NCI-H2171 (cell line): ENCODE results near the gene ADAM10.
"Not testable (repeated sequence)": the region's sequence is repeated elsewhere in the genome, so short reads cannot be mapped to it uniquely, and the experiment has no call there.

ENCODE experiments used
- DNase-seq: peaks from one replicate; lab custom pipeline; 2025; lab: John Stamatoyannopoulos, UW

Gene ADAM10

GRCh38 chr15:58606577-58607080 lies 142.9 kb downstream of the ADAM10 start:
- no peak for DNase-seq

- DNase-seq = no peak
These were observed 143.5 kb downstream of the ADAM10 start for GRCh38 chr15:58605931-58606530.

- no peak for DNase-seq
These were observed 145.0 kb downstream of the ADAM10 start for GRCh38 chr15:58604455-58604923.

- not testable (repeated sequence) for DNase-seq
These were observed 145.6 kb downstream of the ADAM10 start for GRCh38 chr15:58603927-58604326.

- DNase-seq = no peak
These were observed 146.7 kb downstream of the ADAM10 start for GRCh38 chr15:58602823-58603222.

- no peak for DNase-seq
These were observed 150.7 kb downstream of the ADAM10 start for GRCh38 chr15:58598829-58599210.

GRCh38 chr15:58597943-58598828 lies 151.3 kb downstream of the ADAM10 start:
- DNase-seq = no peak

- no peak for DNase-seq
These were observed 153.8 kb downstream of the ADAM10 start for GRCh38 chr15:58595516-58596263.

- no peak for DNase-seq
These were observed 154.6 kb downstream of the ADAM10 start for GRCh38 chr15:58594898-58595297.

GRCh38 chr15:58593870-58594269 lies 155.6 kb downstream of the ADAM10 start:
- DNase-seq = no peak

- DNase-seq = no peak
These were observed 158.6 kb downstream of the ADAM10 start for GRCh38 chr15:58590926-58591325.

GRCh38 chr15:58590236-58590635 lies 159.3 kb downstream of the ADAM10 start:
- no peak for DNase-seq

GRCh38 chr15:58589047-58589446 lies 160.5 kb downstream of the ADAM10 start:
- no peak for DNase-seq

- no peak for DNase-seq
These were observed 161.4 kb downstream of the ADAM10 start for GRCh38 chr15:58588096-58588495.

GRCh38 chr15:58587486-58587885 lies 162.0 kb downstream of the ADAM10 start:
- DNase-seq = no peak

GRCh38 chr15:58585693-58586443 lies 163.6 kb downstream of the ADAM10 start:
- DNase-seq = no peak

- no peak for DNase-seq
These were observed 164.6 kb downstream of the ADAM10 start for GRCh38 chr15:58584789-58585461.

- DNase-seq = no peak
These were observed 166.2 kb downstream of the ADAM10 start for GRCh38 chr15:58583171-58583908.

- DNase-seq = no peak
These were observed 167.3 kb downstream of the ADAM10 start for GRCh38 chr15:58582160-58582559.

- no peak for DNase-seq
These were observed 172.8 kb downstream of the ADAM10 start for GRCh38 chr15:58576657-58577056.
